Measurements from ENCODE around the gene PCDHGB4. TPM values are rescaled to one million over a fixed set of nuclear protein-coding genes. Genes with fewer than 3 reads are reported as not detected.

PCDHGB4 gene
- total RNA-seq, 4 donors from 2014 or later: 2.3 to 4.1 (median 3.1) TPM

- TF ChIP-seq CTCF (IDR thresholded peaks at IDR 0.05; ENCODE audit: low read depth): no peak
Observed at GRCh38 chr5:141360685-141361084, 26.8 kb upstream of the PCDHGB4 start.

- no peak for TF ChIP-seq CTCF (IDR thresholded peaks at IDR 0.05; ENCODE audit: low read depth)
Observed at GRCh38 chr5:141362719-141363118, 24.8 kb upstream of the PCDHGB4 start.

- no peak for TF ChIP-seq CTCF (IDR thresholded peaks at IDR 0.05; ENCODE audit: low read depth)
Observed at GRCh38 chr5:141363952-141364660, 23.4 kb upstream of the PCDHGB4 start, which contains the start of gene PCDHGA5. PCDHGA5 (plus strand) TSS chr5:141364162; CDS start chr5:141364331, 169 bp downstream.

- no peak for TF ChIP-seq CTCF (IDR thresholded peaks at IDR 0.05; ENCODE audit: low read depth)
Observed at GRCh38 chr5:141366016-141366896, 21.2 kb upstream of the PCDHGB4 start.

- no peak for TF ChIP-seq CTCF (IDR thresholded peaks at IDR 0.05; ENCODE audit: low read depth)
Observed at GRCh38 chr5:141369994-141370848, 17.3 kb upstream of the PCDHGB4 start, which contains the start of gene PCDHGB3. PCDHGB3 (plus strand) TSS chr5:141370242; CDS start chr5:141370395, 153 bp downstream.

GRCh38 chr5:141371572-141372475 is 15.7 kb upstream of the PCDHGB4 start:
- TF ChIP-seq CTCF (IDR thresholded peaks at IDR 0.05; ENCODE audit: low read depth): no peak

Measured in subcutaneous adipose tissue (tissue), 4 donors.